Astrocyte of the cerebellum (primary cell): ENCODE results near the gene MTFR1L.
A peak's percentile ranks its signal among the peaks of the same experiment; 100 is the strongest.

Experiments used
- DNase-seq: peaks from one replicate; pipeline ENCODE4 v3.0.0-alpha.2; 2011; ENCODE audit warnings: low read depth
- H3K4me3 ChIP-seq: 2 replicates; pipeline ENCODE4 v1.5.1; 2011; ENCODE audit warnings: mild to moderate bottlenecking, low read depth, low read length, moderate library complexity
- in situ Hi-C: cut with HindIII; loops from 2 replicates; pipeline ENCODE4 v1.10.0; 2017; ENCODE audit warnings: low sequenced_read_pairs
- TF ChIP-seq, protein P1 (sequence below): IDR thresholded peaks from 2 replicates; pipeline ENCODE4 v1.5.1; 2012; ENCODE audit warnings: low read length, low read depth, moderate library complexity, mild to moderate bottlenecking; ENCODE audit errors: missing control alignments

The MTFR1L gene

DNA sequence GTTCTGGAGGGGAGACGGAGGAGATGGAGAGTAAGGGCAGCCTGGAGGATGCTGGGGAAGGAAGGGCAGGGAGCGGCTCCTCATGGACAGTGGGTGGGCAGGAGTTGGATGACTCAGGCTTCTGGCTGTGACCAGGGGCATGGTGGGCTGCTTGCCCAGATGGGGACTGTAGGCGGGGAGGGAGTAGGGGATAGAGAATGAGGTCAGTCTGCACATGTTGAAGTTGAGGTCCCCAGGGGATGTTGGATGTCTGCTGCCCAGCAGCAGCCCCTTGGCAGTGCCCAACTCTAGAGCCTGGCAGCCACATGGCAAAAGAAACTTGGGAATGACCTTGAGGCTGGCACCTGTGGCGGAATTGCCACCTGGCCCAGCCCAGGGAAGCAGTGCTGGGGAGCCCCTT is 13.3 kb upstream of the MTFR1L start:
- TF ChIP-seq, protein P1, sequence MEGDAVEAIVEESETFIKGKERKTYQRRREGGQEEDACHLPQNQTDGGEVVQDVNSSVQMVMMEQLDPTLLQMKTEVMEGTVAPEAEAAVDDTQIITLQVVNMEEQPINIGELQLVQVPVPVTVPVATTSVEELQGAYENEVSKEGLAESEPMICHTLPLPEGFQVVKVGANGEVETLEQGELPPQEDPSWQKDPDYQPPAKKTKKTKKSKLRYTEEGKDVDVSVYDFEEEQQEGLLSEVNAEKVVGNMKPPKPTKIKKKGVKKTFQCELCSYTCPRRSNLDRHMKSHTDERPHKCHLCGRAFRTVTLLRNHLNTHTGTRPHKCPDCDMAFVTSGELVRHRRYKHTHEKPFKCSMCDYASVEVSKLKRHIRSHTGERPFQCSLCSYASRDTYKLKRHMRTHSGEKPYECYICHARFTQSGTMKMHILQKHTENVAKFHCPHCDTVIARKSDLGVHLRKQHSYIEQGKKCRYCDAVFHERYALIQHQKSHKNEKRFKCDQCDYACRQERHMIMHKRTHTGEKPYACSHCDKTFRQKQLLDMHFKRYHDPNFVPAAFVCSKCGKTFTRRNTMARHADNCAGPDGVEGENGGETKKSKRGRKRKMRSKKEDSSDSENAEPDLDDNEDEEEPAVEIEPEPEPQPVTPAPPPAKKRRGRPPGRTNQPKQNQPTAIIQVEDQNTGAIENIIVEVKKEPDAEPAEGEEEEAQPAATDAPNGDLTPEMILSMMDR = no peak
- DNase-seq = no peak

DNA sequence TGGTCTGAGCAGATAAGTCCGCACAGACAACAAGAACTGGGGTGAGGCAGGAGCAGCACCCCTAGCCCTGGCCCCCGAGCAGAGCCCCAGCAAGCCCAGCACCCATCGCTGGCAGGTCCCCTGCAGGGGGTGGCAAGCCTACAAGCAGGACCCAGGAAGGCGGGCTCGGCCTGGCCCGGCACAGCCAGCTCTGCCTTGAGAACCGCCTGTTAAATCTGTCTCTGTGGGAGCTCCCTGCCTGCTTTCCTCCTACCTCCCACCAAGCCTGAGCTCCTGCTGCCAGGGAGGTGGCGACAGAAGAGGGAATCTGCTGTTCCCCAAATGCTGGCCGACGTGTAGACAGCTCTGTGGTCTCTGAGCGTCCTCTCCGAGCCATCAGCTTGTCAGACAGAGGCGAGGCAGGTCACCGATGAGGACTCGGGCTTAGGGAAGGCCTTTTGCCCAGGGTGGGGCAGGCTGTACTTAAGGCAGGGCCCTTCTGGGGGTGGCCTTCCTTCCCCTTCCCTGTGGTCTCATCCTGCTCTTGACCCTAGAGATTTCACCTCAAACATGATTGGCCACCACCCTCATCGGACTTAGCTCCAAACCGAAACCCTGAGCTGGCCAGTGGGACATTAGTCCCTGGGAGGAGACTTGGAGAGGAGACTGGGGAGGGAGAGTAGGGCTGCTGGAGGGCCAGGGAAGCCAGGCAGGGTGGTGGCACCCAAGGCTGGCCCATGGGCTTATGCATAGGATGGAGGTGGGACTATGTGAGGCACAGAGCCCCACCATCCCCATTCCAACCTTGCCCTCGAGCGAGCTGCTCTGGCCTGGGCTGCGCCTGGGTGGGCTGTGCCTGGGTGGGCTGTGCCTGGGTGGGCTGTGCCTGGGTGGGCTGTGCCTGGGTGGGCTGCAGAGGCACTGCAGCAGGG is 12.0 kb upstream of the MTFR1L start:
- H3K4me3 ChIP-seq = no peak overlapping the region
- DNase-seq = no peak
- TF ChIP-seq, protein P1 = no peak
- in situ Hi-C loops = no loop called here

More for the DNA sequence above, 13.3 kb upstream of the MTFR1L start:
- H3K4me3 ChIP-seq = no peak overlapping the region
- in situ Hi-C loops = no loop called here

DNA sequence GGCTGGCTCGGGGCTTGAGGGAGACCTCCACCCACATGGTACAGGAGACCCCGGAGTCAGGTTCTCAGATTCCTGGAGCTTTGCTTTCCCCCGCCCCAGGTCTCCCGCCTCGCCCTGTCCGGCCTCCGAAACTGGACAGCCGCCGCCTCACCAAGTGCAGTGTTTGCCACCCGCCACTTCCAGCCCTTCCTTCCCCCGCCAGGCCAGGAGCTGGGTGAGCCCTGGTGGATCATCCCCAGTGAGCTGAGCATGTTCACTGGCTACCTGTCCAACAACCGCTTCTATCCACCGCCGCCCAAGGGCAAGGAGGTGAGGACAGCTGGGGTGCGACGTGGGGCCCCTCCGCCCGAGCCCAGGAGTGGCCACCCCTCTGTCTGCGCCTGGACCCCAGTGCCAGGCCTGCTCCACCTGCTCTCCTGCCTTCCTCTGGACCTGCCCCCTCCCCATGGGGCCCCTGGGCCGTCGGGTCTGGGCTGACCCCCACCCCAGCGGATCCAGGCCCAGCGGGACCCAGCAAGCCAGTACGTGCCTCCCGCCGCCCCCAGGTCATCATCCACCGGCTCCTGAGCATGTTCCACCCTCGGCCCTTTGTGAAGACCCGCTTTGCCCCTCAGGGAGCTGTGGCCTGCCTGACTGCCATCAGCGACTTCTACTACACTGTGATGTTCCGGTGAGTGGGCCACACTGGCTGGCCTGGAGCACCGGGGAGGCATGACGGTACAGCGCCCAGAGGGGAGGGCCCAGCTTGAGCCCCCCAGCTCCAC is 11.1 kb upstream of the MTFR1L start:
- DNase-seq = no peak
- no peak overlapping the region for H3K4me3 ChIP-seq
- in situ Hi-C loops = no loop called here
- TF ChIP-seq, protein P1 = no peak

DNA sequence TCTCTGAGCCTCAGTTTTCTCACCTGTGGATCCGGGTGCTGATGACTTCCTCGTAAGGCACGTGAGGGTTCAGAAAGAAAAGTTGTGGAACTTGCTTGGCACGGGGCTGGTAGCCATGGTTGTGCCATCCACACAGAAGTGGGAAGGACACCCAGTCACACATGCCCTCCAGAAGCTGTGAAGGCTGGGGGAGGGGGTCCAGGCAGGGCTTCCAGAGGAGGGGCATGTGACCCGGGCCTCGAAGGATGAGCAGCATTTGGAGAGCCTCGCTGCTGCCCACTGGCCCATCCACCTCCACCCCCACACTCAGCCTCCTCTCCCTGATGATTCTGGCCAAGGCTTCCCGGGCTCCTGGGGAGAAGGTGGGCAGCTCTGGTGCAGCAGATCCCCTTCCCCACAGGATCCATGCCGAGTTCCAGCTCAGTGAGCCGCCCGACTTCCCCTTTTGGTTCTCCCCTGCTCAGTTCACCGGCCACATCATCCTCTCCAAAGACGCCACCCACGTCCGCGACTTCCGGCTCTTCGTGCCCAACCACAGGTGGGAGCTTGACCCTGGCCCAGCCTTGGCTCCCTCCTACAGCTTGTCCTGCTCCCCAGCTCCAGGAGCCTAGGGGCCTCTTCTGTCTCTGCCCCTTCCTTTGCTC is 10.3 kb upstream of the MTFR1L start:
- in situ Hi-C loops = no loop called here
- no peak for DNase-seq
- no peak overlapping the region for H3K4me3 ChIP-seq
- TF ChIP-seq, protein P1 = no peak

DNA sequence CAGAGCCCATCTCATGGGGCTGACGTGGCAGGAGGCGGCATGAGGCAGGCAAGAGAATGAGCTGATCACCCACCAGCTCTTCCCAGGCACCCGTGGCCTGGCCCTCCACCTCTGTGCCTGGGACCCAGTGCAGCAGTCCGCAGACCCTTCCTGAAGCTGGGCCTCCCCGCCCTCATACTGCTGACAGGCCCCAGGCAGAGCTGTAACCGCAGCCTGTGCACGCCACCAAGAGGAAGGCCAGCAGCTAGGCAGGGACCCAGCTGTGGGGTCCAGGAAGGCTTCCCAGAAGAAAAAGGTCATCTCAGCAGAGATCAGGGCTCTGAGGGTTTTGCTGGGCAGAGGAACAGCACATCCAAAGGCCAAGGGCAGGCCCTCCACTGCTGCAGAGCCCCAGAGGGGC is 9.8 kb upstream of the MTFR1L start:
- in situ Hi-C loops = no loop called here
- TF ChIP-seq, protein P1 = no peak
- no peak for DNase-seq
- H3K4me3 ChIP-seq = no peak overlapping the region

DNA sequence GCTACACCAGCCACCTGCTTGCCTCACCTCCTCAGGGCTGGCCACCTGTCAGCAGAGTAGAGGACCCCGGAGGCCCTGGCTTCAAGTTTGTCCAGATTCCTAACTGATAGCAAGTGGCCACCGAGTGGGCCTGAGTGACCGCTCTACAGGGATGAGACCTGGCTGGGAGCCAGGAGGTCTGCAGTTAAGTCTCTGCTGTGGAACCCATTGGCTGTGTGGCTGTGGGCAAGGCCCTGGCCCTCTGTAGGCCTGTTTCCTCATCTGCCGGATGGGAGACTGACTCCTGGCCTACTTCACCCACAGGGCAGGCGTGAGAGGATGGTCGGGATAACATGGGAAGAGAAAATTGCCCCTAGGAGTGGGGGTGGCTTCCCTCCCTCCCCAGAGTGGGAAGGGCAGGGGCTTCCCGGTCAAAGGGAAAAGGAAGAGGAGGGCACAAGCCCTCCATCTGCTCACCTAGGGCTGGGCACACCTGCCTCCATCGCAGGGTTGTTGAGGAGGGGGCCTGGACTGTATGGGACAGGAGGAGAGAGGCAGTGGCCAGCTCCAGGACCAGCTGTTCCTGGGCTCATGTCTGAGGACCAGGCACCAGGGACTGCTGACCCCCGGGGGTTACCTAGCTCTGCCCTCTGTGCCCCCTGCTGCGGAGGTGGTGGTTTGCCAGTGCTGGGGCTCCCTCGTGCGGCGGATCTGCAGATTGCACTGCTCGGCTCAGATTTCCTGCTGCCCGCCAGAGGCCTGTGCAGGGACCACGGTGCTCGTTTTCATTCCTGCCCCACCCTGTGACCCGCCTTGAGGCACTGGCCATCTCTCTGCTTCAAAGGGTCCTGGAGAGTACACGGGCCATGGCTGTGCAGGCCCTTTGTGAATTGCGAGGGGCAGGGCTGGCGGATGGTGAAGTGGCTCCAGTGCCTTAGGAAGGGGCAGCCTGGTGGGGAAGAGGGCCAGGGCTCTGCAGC is 9.1 kb upstream of the MTFR1L start:
- in situ Hi-C loops = no loop called here
- TF ChIP-seq, protein P1 = peak; percentile 88
- no peak for DNase-seq
- no peak overlapping the region for H3K4me3 ChIP-seq
